GM18868 (cell line): ENCODE data around the gene MTCL1.

Source experiments
- ATAC-seq: cut with Tn5 transposase; IDR thresholded peaks from one replicate; pipeline ENCODE4 v1.9.1; 2021; ENCODE audit warnings: mild to moderate bottlenecking, moderate library complexity; ENCODE audit not compliant: unreplicated experiment

Gene MTCL1

GRCh38 chr18:8806100-8806797, 100.9 kb downstream of the MTCL1 start:
- no peak for ATAC-seq

GRCh38 chr18:8806798-8807487, 101.6 kb downstream of the MTCL1 start:
- ATAC-seq, result no peak

- ATAC-seq, result no peak
These were observed 102.1 kb downstream of the MTCL1 start for GRCh38 chr18:8807488-8807805.

- ATAC-seq, result no peak
These were observed 102.6 kb downstream of the MTCL1 start for GRCh38 chr18:8808001-8808400.

- no peak for ATAC-seq
These were observed 104.2 kb downstream of the MTCL1 start for GRCh38 chr18:8809514-8809913.

- no peak for ATAC-seq
These were observed 104.8 kb downstream of the MTCL1 start for GRCh38 chr18:8810157-8810556.

- no peak for ATAC-seq
These were observed 105.8 kb downstream of the MTCL1 start for GRCh38 chr18:8811115-8811514.

- no peak for ATAC-seq
These were observed 107.3 kb downstream of the MTCL1 start for GRCh38 chr18:8812631-8813030.

GRCh38 chr18:8813611-8814010, 108.3 kb downstream of the MTCL1 start:
- no peak for ATAC-seq

GRCh38 chr18:8814206-8814605, 108.8 kb downstream of the MTCL1 start:
- no peak for ATAC-seq

- no peak for ATAC-seq
These were observed 110.9 kb downstream of the MTCL1 start for GRCh38 chr18:8816220-8816619.

- ATAC-seq, result no peak
These were observed 111.5 kb downstream of the MTCL1 start for GRCh38 chr18:8816816-8817215.

- no peak for ATAC-seq
These were observed 113.6 kb downstream of the MTCL1 start for GRCh38 chr18:8818982-8819381.

GRCh38 chr18:8820396-8821082, 115.2 kb downstream of the MTCL1 start:
- no peak for ATAC-seq

GRCh38 chr18:8821083-8821465, 115.7 kb downstream of the MTCL1 start:
- no peak for ATAC-seq

- no peak for ATAC-seq
These were observed 116.2 kb downstream of the MTCL1 start for GRCh38 chr18:8821531-8821930.

- no peak for ATAC-seq
These were observed 117.3 kb downstream of the MTCL1 start for GRCh38 chr18:8822643-8823042.

GRCh38 chr18:8823530-8823929, 118.2 kb downstream of the MTCL1 start:
- no peak for ATAC-seq

- no peak for ATAC-seq
These were observed 119.5 kb downstream of the MTCL1 start for GRCh38 chr18:8824846-8825245.

GRCh38 chr18:8825273-8825672, 119.9 kb downstream of the MTCL1 start:
- no peak for ATAC-seq

GRCh38 chr18:8825729-8826375, 120.5 kb downstream of the MTCL1 start:
- ATAC-seq, result no peak

- no peak for ATAC-seq
These were observed 121.2 kb downstream of the MTCL1 start for GRCh38 chr18:8826514-8826913.
